Body of pancreas (tissue), 4 donors: ENCODE measurements around the gene SPEM2. TPM values are rescaled to one million over a fixed set of nuclear protein-coding genes. Genes with fewer than 3 reads are reported as not detected.

Experiments used
- ATAC-seq: fragments of 150-250 bp; one replicate; pipeline ENCODE4 v1.9.1; 2016
- DNase-seq, 4 donors: peaks; one replicate each; pipeline ENCODE4 v3.0.0-alpha.2; 2019
- H3K27ac ChIP-seq, 4 donors: fragments of 200-600 bp; sonication (generic); 1 replicate in 3 of 4; 2 replicates in 1 of 4; pipeline versions ENCODE4 v1.5.1 to v1.6.1; 2016 to 2019; ENCODE audit warnings: mild to moderate bottlenecking in 1 of 4, mixed read lengths in 1 of 4, moderate library complexity in 1 of 4
- H3K27me3 ChIP-seq, 2 donors: fragments of 200-600 bp; sonication (generic); one replicate each; pipeline ENCODE4 v1.6.0; 2016; ENCODE audit warnings: mild to moderate bottlenecking in 1 of 2
- H3K36me3 ChIP-seq, 2 donors: fragments of 200-600 bp; sonication (generic); replicated peaks in 1 of 2; 2 replicates each; pipeline ENCODE4 v1.5.1; 2016; ENCODE audit warnings: low read depth in 2 of 2; ENCODE audit not compliant: insufficient read depth in 1 of 2
- H3K4me1 ChIP-seq: fragments of 200-600 bp; sonication (generic); one replicate; pipeline ENCODE4 v1.6.0; 2016
- H3K4me3 ChIP-seq, 2 donors: fragments of 200-600 bp; sonication (generic); 1 replicate in 1 of 2; 2 replicates in 1 of 2; pipeline ENCODE4 v1.5.1; 2016 to 2019
- H3K9me3 ChIP-seq, 3 donors: fragments of 200-600 bp; sonication (generic); 1 replicate in 2 of 3; 2 replicates in 1 of 3; pipeline ENCODE4 v1.5.1; 2016
- POLR2A ChIP-seq, 3 donors: fragments of 450-650 bp; IDR thresholded peaks; one replicate each; pipeline ENCODE4 v1.6.1; 2016; ENCODE audit warnings: antibody characterized with exemption in 3 of 3, mild to moderate bottlenecking in 2 of 3
- WGBS, 2 donors: methylation state at CpG; one replicate each; pipeline ENCODE4 v1.1.5; 2017; 5-methylcytosine and 5-hydroxymethylcytosine counted together
- intact Hi-C: fragments of 100-400 bp; cut with DNase I; formaldehyde crosslinking; loops from one replicate; pipeline ENCODE4 v1.15.1; 2023
- total RNA-seq, 2 donors: library from RNA; depleted of rRNA; stranded (reverse); fragments of >200 nt; gene quantifications; one replicate each; pipeline ENCODE4 v1.1.0, GENCODE V29; 2016
- TF ChIP-seq, protein P1 (sequence below), 7 experiments: fragments of 450-650 bp in 4 of 7; fragments of 200-600 bp in 3 of 7; sonication (generic) in 3 of 7; IDR thresholded peaks; one replicate each; pipeline ENCODE4 v1.5.1; 2016 to 2019; ENCODE audit warnings: antibody characterized with exemption in 7 of 7

SPEM2 gene
- total RNA-seq, 2 donors from 2014 or later, result not detected

DNA sequence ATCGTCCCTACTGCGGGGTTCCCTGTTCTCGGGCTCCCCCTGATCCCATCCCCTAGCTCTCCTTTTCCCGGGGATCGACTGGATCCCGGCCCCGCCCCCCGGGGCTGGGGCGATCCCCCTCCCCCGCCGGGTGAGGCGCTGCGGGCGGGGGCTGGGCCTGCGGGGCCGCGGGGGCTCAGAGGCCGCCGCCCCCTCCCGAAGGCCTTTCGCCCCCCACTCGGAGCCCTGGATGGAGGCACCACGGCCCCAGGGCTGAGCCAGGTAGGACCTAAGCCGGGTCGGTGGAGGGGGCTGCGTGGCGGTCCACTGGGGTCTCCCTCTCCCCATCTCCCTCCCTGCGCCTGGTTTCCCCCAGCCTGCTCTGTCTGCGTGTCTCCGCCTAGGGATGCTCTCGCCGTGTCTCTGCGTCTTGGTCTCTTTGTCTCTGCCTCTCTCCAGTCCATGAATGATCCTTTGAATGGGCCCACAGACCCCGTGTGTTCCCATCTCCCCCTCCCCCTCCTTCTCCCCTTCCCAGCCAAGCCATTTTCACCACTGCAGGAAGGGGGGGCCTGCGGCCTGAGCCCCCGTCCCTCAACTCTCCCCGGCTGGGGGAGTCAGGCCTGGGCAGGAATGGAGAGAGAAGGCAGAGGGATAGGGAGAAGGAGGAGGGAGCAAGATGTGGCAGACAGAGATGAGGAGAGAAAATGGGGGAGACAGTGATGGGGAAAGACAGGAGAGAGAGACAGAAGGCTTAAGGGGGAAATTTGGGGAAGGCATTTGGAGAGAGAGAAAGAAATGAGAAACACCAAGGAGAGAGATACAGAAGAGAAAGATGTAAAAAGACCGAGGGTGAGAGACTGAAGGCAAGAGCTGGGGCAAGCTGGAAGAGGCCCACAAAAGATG is 19.8 kb upstream of the SPEM2 start:
- TF ChIP-seq, protein P1, sequence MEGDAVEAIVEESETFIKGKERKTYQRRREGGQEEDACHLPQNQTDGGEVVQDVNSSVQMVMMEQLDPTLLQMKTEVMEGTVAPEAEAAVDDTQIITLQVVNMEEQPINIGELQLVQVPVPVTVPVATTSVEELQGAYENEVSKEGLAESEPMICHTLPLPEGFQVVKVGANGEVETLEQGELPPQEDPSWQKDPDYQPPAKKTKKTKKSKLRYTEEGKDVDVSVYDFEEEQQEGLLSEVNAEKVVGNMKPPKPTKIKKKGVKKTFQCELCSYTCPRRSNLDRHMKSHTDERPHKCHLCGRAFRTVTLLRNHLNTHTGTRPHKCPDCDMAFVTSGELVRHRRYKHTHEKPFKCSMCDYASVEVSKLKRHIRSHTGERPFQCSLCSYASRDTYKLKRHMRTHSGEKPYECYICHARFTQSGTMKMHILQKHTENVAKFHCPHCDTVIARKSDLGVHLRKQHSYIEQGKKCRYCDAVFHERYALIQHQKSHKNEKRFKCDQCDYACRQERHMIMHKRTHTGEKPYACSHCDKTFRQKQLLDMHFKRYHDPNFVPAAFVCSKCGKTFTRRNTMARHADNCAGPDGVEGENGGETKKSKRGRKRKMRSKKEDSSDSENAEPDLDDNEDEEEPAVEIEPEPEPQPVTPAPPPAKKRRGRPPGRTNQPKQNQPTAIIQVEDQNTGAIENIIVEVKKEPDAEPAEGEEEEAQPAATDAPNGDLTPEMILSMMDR (IDR thresholded peaks at IDR 0.05), result no peak
- no peak for TF ChIP-seq POLR2A (IDR thresholded peaks at IDR 0.05)
- Histone ChIP-seq H3K36me3 (no peaks in the 10 kb centered on the region), H3K9me3 (no peaks in the 10 kb centered on the region), H3K27ac (peak overlapping the region in 3 of 4 donors; percentile 86 to 96 (median 95)), H3K4me3 (peak overlapping the region in 1 of 2 donors; percentile 39), H3K27me3 (no peaks in the 10 kb centered on the region), H3K4me1 (peaks cover 32% of the 10 kb centered on the region)
- DNase-seq (peak in 1 of 4 donors; percentile 24), ATAC-seq (no peak)
- intact Hi-C loops, result no loop called here
- 22 to 45% methylated on average over 21 to 37 of the region's 38 CpGs for WGBS, 2 donors

DNA sequence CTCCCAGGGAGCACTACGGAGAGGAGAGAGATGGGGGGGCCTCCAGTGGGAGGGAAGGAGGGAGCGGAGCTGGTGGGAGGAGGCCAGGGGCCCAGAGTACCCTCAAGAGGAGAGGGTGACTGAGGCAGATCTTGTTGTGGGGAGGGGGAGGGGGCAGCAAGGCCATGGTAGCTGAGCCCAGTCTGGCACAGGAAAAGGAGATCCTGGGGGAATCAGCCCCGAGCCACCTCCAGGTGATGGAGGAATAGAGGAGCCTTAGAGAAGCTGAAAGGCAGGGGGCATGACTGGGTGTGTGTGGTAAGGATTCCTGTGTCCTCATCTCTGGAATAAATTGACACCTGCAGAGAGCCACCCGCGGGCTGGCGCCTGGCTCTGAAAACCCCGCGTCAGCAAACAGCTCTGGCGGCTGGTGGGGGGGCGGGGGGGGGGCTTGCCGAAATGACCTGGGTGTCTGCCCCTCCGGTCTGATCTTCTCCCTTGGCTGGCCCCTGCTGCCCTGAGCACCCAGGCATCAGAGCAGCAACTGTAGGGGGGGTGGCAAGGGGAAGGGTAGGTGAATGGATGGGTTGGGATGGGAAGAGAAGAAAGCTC is 19.1 kb upstream of the SPEM2 start:
- DNase-seq (no peak), ATAC-seq (no peak)
- H3K4me3 ChIP-seq, result no peak overlapping the region
- TF ChIP-seq, protein P1 (IDR thresholded peaks at IDR 0.05), result no peak
- TF ChIP-seq POLR2A (IDR thresholded peaks at IDR 0.05), result no peak
- peaks cover 32% of the 10 kb centered on the region for H3K4me1 ChIP-seq
- no peaks in the 10 kb centered on the region for H3K36me3 ChIP-seq
- intact Hi-C loops, result no loop called here
- no peak overlapping the region for H3K27ac ChIP-seq
- no peaks in the 10 kb centered on the region for H3K9me3 ChIP-seq
- 47 to 56% methylated on average over 8 to 12 of the region's 12 CpGs for WGBS, 2 donors
- no peaks in the 10 kb centered on the region for H3K27me3 ChIP-seq

DNA sequence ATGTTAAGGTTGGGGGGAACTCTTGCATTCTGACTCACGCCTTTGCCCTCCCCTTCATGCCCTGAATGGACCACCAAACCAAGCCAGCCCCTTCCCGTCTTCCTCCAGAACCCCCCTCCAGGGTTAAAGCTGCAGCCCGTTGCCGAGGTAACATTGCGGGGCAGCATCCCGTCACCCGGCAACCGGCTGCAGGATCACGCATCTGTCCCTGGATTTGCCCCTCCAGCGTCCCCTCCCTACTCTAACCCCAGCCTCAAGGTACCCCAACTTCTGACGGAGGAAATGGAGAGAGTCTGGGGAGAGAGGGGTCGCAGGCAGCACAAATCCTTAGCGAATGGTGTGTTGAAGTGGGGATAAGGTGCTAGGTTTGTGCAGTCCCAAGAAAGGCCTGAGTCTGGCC is 18.3 kb upstream of the SPEM2 start:
- H3K4me3 ChIP-seq, result no peak overlapping the region
- intact Hi-C loops, result no loop called here
- no peak for ATAC-seq
- H3K27me3 ChIP-seq, result no peaks in the 10 kb centered on the region
- H3K36me3 ChIP-seq, result no peaks in the 10 kb centered on the region
- H3K4me1 ChIP-seq, result peaks cover 27% of the 10 kb centered on the region
- no peak overlapping the region for H3K27ac ChIP-seq
- WGBS, 2 donors, result 81 to 85% methylated on average over 13 of the region's 13 CpGs
- no peaks in the 10 kb centered on the region for H3K9me3 ChIP-seq
- no peak for DNase-seq
- TF ChIP-seq, protein P1 (IDR thresholded peaks at IDR 0.05), result no peak
- no peak for TF ChIP-seq POLR2A (IDR thresholded peaks at IDR 0.05)

DNA sequence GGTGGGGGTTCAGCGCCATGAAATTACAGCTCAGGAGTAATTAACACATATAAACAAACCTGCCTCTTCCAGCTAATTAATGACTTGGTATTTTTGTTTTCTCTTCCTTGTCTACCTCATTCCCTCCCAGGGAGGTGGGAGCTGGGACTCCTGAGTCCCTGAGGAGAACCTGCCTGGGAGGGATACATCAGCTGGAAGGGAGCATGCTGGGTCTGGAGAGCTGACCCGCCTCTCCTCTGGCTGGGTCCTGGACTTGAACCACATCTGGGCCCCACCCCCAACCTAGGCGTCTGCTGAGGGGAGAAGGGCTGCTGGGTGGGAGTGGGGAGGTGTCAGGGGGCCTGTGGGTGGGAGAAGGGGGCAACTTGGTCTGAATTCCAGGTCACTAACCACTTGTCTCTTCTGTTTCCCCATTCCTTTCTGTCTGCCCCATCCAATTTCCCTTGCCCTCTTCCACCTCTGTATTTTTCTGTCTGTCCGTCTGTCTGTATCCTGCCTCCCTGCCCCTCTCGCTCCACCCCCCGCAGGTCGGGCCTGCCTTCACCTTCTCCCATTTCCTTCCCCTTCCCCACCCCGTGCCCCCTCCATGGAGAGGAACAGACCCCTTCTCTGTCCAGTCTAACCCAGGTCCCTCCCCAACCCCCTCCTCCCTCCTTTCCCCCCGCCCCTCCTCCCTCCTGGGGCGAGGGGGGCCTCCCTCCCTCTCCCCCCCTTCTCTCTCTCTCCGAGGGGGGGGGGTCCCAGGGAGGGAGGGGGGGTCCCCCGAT is 17.7 kb upstream of the SPEM2 start, which contains the start of gene NLGN2:
NLGN2 (plus strand) TSS at position 361 of the 767 bp plus-strand sequence. CDS start 411 bp downstream, outside the sequence.
- H3K27me3 ChIP-seq, result no peaks in the 10 kb centered on the region
- peaks cover 22% of the 10 kb centered on the region for H3K4me1 ChIP-seq
- TF ChIP-seq, protein P1 (IDR thresholded peaks at IDR 0.05), result no peak
- TF ChIP-seq POLR2A (IDR thresholded peaks at IDR 0.05), result no peak
- H3K27ac ChIP-seq, result no peak within 1 kb of the TSS
- DNase-seq (no peak), ATAC-seq (no peak)
- H3K36me3 ChIP-seq, result no peaks in the 10 kb centered on the region
- 47 to 63% methylated on average over 8 of the region's 12 CpGs for WGBS, 2 donors
- intact Hi-C loops, result no loop called here
- H3K9me3 ChIP-seq, result no peaks in the 10 kb centered on the region
- H3K4me3 ChIP-seq, result no peak within 1 kb of the TSS
